GM21717 (cell line): ENCODE measurements around the gene ARFGEF3.

Source experiments
- ATAC-seq: cut with Tn5 transposase; IDR thresholded peaks from one replicate; pipeline ENCODE4 v1.9.1; 2021; ENCODE audit warnings: mild to moderate bottlenecking, moderate library complexity; ENCODE audit not compliant: unreplicated experiment

Gene ARFGEF3

GRCh38 chr6:138386897-138387296 lies 225.2 kb downstream of the ARFGEF3 start:
- ATAC-seq, result no peak

DNA sequence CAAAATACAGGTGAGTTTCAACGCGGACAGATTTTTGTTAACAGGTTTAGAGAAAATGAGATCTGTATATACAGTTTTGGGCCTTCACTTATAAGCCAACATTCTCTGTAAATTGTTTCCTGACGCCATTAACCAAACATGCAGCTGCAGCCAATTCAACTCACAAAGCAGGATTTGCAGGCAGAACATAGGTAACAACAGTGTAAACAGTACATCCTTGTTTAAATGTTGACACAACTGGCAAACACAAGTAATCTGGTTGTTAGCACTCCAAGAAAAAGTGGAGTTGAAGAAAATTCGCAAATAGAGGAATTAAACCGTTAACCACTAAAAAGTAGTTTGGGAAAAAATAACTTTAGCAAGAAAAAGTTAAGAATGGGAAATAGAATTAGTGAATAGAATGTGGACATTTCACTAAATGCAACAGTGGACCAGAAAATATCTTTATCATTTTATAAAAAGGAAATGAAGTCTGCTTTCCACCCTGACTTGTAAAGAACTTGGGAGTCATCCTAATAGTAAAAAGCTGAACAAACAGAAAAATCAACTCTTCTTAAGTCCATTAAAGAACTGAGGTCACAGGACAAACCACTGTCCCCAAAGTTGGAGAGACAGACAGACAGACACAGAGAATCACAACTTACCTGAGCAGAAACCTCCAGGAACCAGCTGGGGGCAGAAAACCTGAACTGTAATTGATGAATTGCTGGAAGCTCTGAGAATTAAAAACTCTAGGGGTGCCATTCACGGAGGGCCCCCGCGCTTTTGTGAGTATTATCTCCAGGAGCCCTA lies 226.0 kb downstream of the ARFGEF3 start:
- no peak for ATAC-seq

GRCh38 chr6:138389551-138389950 lies 227.8 kb downstream of the ARFGEF3 start:
- no peak for ATAC-seq
